Jurkat, Clone E6-1 (cell line): Measurements from ENCODE around the gene RABGAP1L. TPM values are rescaled to one million over a fixed set of nuclear protein-coding genes. Genes with fewer than 3 reads are reported as not detected.
"Not testable (repeated sequence)": the region's sequence is repeated elsewhere in the genome, so short reads cannot be mapped to it uniquely, and the experiment has no call there.

Experiments used
- DNase-seq: peaks from one replicate; pipeline ENCODE4 v3.0.0-alpha.2; 2011; ENCODE audit warnings: low read depth, low spot score
- H3K4me3 ChIP-seq: 2 replicates; pipeline ENCODE4 v1.5.1; 2011; ENCODE audit warnings: mild to moderate bottlenecking, low read length, control low read depth, moderate library complexity
- polyA plus RNA-seq: library from polyadenylated mRNA; unstranded; fragments of >200 nt; gene quantifications from one replicate; pipeline ENCODE4 v1.2.1, GENCODE V29; 2012; ENCODE audit warnings: missing spikeins; ENCODE audit not compliant: insufficient read length, insufficient read depth

RABGAP1L gene
- polyA plus RNA-seq, result 19.1 TPM

DNA sequence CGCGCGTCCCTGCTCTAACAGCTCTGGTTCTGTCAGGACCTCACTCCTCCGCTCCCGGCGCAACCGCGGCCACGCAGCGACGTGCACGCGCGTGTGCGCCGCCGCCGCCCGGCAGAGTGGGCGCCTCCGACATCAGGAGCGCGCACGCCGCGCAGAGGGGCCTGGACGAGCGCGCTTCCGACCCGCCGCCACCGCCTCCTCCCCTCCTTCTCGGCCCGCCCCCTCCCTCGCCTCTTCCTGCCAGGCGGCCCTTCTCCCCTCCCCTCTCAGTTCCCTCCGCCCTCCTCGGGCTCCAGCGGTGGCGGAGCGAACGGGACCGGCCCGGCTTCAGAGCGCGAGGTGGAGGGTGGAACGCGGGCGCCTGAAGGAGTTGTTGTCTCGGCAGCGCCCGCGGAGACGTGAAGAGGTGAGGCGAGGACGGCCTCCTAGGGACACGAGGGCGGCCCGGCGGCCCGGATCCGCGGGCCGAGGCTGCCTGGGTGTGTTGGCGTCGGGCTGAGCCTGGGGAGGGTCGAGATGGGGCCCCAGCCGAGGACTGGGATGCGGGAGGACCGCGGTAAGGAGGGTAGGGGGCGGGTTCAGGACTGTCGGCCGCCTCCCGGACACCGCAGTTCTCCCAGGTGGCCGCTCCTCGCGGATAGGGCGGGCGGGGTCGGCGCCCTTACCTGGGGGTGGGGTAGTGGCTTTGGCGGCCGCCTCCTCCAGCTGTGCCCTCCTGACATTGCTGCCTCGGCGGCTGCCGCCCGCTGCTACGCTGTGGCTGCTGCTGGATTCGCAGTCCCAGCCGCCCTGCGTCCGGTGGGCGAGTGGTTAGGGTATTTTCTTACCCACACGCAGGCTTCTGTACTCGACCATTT lies at the start of gene RABGAP1L:
TSS of gene RABGAP1L (plus strand) at position 269 of the 857 bp plus-strand sequence.
- peak within 1 kb of the TSS; percentile 73 for H3K4me3 ChIP-seq
- peak; percentile 89 for DNase-seq

DNA sequence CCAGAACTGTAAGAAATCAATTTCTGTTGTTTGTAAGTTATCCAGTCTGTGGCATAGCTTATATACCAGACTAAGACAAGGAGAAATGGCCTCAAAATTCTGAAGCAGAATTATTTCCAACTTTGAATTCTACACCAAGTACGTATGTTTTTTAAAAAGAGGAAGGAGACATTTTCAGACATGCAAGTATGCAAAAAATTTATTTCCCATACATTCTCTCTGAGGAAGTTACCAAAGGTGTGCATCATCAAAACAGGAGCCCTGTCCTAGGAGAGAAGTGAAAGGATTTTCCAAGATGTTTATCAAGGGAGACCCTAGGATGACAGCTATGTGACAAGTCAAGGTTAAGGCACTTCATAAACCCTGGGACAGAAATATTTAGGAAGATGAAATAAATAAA lies 49.3 kb upstream of the RABGAP1L start:
- H3K4me3 ChIP-seq, result no peak overlapping the region
- DNase-seq, result no peak

DNA sequence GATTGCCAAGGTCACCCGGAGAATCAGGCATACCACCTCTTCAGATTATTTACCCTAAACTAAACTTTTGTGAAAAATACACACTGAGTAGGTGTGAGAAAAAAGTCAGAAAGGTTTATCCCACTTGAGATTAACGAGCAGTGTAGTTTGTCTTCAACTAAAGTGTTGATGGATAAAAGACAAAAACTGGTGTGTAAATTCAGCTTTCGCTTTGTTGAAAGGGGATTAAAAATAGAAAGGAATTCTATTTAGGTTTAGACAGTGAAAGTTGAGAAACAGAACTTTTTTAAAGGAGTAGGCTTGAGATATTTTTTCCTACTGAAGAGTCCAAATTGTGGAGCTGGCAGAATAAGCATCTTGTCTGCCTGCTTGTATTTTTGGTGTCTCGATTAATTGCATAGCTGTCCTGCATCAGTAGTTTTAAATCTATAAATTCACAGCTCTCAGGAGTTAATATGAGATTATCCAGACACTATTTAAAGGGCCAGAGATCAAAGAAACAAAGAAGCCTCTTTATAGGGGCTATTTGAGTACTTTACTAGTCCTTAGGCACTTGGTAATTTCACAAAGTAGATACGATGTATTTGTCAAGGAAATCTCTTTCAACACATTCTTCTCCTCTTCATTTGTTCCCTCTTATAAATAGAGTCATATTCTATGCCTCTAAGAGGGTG lies 46.7 kb upstream of the RABGAP1L start:
- no peak for DNase-seq
- no peak overlapping the region for H3K4me3 ChIP-seq

DNA sequence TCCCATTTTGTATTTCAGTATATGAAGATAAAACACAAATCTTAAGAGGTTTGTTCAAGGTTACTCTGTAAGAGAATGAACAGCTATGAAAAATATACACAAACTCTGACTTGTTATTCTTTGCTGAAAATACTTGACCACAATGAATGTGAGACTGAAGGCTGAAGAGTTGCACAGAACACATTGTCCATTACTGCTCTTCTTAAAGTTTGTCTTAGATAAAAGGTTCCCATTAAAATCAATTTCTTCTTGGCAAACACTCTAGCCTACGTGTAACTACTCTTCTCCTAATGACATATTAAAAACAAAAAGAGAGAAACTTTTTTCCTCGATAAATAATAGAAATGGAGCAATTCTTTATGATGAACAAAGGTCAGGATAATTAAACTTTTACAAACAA lies 45.2 kb upstream of the RABGAP1L start:
- no peak overlapping the region for H3K4me3 ChIP-seq
- no peak for DNase-seq

DNA sequence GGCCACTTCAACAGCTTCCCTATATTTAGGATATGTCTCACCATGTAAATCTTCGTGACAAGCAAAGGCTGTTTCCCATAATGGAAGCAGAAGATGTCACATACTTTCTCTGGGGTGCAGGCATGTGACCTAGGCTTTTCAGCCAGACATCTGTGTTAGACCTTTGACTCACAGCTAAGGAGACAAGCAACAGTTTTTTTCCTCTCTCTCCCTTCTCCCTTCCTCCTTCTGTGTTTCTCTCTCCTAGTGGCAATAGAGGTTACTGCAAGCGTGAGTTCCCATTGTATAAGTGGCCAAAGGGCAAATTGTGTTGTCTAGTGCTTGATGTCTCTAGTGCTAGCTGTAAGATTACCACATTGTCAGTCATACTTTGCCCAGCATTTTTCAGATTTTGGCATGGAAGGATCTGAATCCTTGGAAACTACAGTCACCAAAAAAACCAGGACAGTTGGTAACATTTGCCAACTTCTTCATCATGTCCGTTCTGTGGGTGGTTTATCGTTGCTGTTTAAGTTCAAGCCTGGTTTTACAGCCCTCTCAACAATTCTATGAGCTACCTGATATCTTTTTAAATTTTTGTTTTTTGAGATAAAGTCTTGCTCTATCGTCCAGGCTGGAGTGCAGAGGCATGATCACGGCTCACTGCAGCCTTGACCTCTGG lies 44.4 kb upstream of the RABGAP1L start:
- no peak overlapping the region for H3K4me3 ChIP-seq
- peak; percentile 58 for DNase-seq

DNA sequence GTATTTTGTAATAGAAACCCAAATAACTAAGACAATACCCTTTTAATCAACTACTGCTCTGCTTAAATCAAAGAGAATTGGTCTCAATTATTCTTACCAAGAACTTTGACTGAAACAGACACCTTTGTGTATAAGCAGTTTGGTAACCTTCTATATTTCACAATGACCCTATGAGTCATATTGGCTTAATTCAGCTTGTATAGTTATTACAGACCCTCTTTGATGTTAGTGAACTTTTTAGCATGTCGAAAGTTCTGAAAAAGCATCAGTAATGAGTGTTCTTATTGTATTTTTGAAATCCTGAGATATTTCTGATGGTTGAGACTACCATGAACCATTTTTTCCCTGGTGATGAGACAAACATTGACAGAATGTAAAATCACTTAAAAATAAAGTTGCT lies 43.3 kb upstream of the RABGAP1L start:
- no peak overlapping the region for H3K4me3 ChIP-seq
- no peak for DNase-seq

DNA sequence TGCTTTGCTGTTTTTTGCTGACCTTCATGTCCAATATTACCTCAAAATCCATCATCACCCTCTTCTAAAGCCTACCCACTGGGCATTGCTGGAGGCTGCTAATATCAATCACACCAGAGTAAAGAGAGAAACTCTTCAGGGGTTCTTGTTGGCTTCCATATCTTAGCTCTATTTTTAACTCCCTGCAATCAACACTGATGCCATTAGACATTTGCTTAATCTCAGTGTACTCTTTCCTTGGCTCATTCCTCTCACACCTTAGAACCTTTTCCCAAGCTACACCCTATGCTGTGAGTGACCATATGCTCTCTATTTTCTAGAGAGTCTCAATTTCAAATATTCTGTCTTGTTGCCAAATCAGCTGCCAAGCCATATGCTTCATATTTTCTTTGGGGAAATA lies 40.6 kb upstream of the RABGAP1L start:
- DNase-seq, result no peak
- no peak overlapping the region for H3K4me3 ChIP-seq

DNA sequence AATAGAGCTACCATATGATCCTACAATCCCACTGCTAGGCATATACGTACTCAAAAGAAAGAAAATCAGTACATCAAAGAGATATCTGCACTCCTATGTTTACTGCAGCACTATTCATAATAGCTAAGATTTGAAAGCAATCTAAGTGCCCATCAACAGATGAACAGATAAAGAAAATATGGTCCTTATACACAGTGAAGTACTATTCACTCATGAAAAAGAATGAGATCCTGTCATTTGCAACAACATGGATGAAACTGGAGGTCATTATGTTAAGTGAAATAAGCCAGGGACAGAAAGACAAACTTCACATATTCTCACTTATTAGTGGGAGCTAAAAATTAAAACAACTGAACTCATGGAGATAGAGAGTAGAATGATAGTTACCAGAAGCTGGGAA lies 37.0 kb upstream of the RABGAP1L start:
- not testable (repeated sequence) for DNase-seq, H3K4me3 ChIP-seq

DNA sequence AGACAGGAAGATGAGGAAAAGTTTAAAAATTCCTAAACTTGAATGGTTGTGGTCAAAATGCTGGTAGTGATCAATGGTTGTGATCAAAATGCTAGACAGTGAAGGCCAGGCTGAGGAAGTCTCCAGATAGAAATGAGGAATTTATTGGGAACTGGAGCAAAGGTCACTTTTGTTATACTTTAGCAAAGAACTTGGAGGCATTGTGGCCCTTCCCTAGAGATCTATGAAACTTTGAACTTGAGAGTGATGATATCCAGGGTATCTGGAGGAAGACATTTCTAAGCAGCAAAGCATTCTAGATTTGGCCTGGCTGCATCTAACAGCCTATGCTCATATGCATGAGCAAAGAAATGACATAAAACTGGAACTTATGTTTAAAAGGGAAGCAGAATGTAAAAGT lies 35.5 kb upstream of the RABGAP1L start:
- no peak for DNase-seq

DNA sequence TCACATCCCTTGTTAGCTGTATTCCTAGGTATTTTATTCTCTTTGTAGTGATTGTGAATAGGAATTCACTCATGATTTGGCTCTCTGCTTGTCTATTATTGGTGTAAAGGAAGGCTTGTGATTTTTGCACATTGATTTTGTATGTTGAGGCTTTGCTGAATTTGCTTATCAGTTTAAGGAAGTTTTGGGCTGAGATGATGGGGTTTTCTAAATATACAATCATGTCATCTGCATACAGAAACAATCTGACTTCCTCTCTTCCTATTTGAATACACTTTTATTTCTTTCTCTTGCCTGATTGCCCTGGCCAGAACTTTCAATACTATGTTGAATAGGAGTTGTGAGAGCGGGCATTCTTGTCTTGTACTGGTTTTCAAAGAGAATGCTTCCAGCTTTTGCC lies 32.1 kb upstream of the RABGAP1L start:
- DNase-seq, H3K4me3 ChIP-seq: not testable (repeated sequence)

More for the DNA sequence above, 35.5 kb upstream of the RABGAP1L start:
- no peak overlapping the region for H3K4me3 ChIP-seq

DNA sequence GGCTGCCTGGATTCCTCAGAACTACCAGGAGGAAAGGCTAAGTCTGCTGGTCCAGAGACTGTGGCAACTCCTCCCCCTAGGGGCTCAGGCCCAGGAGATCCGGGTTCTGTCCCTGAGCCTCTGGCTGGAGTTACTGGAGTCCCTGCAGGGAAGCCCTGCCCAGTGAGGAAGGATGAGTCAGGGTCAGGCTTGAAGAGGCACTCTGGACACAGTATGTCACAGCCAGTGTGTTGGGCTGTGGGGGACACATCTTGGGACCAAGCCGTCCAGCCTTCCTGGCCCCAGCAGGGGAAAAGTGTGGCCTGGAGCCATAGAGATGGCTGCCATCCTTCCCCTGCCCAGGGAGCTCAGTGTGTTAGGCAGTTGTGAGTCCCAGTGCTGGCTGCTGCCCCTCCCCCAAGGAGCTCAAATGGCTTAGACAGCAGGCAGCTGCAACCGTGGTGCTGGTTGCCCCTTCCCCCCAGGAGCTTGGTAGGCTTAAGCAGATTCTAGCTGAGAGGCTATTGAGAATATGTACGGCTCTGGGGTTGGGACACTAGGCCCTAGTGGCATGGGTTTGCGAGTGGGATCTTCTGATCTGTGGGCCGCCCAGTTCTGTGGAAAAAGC lies 28.2 kb upstream of the RABGAP1L start:
- H3K4me3 ChIP-seq, result no peak overlapping the region
- DNase-seq, result no peak

DNA sequence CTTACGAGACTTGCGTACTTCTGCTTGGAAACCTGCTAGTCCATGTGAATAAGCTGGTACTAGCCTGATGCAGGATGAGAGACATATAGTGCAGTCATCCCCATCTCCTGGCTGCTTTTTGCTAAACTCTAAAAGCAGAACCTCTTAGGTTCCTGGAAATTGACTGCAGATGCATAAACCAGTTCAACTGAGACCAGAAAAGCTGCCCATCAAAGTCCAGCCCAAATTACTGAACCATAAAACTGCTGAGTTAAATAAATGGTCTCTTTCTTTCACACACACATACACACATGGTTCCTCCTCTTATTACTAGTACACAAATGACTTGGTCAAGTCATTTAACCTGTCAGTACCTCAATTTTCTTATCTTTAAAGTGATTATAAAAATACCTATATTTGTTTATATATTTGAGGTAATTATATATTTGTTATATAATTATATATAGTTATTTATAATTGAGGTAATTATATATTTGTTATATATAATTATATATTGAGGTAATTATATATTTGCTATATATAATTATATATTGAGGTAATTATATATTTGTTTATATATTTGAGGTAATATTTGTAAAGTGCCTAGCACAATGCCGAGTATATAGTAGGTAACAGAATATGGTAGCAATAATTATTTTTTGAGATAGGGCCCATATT lies 25.2 kb upstream of the RABGAP1L start:
- H3K4me3 ChIP-seq, result no peak overlapping the region
- no peak for DNase-seq

DNA sequence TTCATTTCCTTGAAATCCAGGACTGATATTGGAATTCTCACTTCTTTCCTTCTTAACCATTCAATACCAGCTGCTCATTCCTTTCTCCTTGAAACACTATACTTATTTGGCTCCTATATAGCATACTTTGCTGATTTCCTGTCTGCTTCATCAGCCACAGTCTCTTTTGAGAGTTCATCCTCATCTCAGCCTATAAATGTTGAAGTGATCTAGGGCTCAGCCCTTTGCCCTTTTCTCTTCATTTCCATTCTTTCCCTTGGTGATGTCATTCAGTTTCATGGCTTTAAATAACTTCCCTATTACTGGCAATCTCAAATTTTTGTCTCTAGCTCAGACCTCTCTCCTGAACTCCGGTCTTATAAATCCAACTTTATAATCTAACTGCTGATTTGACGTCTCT lies 24.1 kb upstream of the RABGAP1L start:
- no peak for DNase-seq
- no peak overlapping the region for H3K4me3 ChIP-seq

DNA sequence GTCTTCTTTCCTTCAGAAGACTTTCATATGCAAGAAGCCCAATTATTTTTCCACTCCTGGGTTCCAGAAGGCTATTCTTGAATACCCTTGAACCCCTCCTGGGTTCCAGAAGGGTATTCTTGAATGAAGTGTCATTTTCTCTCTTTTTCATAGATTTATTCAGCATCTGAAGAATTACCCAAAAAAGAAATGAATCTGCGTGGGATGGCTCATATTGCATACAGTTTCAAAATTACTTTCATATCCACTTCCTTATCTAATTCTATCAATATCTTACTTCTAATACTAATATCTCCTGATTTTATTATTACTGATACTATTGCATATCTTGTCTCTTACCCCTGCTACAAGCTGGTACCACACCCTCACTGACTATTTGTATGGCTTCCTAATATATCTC lies 22.6 kb upstream of the RABGAP1L start:
- no peak for DNase-seq
- no peak overlapping the region for H3K4me3 ChIP-seq

DNA sequence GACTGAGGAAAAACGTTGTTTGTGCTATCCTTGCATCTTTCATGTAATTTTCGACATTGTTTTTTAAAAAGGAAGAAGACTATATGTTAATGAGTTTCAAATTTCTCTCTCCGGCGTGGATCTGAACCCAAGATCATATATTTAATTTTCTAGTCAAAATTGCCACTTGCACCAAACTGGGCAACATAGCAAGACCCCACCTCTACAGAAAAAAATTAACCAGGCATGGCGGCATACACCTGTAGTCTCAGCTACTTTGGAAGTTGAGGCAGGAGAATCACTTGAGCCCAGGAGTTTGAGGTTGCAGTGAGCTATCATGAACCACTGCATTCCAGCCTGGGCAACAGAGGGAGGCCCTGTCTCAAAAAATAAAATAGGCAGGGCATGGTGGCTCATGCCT lies 16.5 kb upstream of the RABGAP1L start:
- H3K4me3 ChIP-seq, result no peak overlapping the region
- DNase-seq, result no peak

DNA sequence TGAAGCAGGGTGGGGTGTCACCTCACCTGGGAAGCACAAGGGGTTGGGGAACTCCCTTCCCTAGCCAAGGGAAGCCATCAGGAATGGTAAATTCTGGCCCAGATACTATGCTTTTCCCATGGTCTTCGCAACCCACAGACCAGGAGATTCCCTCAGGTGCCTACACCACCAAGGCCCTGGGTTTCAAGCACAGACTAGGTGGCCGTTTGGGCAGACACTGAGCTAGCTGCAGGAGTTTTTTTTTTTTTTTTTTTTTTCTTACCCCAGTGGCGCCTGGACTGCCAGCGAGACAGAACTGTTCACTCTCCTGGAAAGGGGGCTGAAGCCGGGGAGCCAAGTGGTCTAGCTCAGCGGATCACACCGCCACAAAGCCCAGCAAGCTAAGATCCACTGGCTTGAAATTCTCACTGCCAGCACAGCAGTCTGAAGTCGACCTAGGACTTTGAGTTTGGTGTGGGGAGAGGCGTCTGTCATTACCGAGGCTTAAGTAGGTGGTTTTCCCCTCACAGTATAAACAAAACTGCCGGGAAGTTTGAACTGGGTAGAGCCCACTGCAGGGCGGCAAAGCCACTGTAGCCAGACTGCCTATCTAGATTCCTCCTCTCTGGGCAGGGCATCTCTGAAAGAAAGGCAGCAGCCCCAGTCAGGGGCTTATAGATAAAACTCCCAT lies 15.5 kb upstream of the RABGAP1L start:
- DNase-seq, H3K4me3 ChIP-seq: not testable (repeated sequence)

DNA sequence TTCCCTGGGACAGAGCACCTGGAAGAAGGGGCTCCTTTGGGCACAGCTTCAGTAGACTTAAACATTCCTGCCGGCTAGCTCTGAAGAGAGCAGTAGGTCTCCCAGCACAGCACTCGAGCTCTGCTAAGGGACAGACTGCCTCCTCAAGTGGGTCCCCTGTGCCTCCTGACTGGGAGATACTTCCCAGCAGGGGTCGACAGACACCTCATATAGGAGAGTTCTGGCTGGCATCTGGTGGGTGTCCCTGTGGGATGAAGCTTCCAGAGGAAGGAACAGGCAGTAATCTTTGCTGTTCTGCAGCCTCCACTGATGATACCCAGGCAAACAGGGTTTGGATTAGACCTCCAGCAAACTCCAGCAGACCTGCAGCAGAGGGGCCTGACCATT lies 14.9 kb upstream of the RABGAP1L start:
- H3K4me3 ChIP-seq, DNase-seq: not testable (repeated sequence)

DNA sequence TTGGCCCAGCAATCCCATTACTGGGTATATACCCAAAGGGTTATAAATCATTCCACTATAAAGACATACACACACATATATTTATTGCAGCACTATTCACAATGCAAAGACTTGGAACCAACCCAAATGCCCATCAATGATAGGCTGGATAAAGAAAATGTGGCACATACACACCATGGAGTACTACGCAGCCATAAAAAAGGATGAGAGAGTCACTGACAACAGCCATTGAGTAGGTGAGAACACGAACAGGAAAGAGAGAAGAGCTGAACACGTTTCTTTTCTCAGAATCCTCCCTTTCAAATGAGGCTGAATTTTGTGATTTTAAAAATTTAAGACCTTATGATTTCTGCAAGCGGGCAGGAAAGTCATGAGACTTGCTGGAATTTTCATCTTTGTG lies 10.1 kb upstream of the RABGAP1L start:
- no peak for DNase-seq

DNA sequence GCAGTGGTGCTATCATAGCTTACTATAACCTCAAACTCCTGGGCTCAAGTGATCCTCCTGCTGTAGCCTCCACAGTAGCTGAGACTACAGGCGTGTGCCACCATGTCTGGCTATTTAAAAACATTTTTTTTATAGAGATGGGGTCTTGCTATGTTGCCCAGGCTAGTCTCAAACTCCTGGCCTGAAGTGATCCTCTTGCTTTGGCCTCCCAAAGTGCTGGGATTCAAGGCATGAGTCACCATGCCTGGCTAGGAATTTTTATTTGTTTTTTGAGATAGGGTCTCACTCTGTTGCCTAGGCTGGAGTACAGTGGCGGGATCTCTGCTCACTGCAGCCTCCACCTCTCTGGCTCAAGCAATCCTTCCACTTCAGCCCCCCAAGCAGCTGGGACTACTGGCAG lies 8.8 kb upstream of the RABGAP1L start:
- H3K4me3 ChIP-seq, result no peak overlapping the region
- no peak for DNase-seq

More for the DNA sequence above, 10.1 kb upstream of the RABGAP1L start:
- H3K4me3 ChIP-seq, result no peak overlapping the region
